HT1080 (cell line): ENCODE data around the gene CDKN1C. TPM values are rescaled to one million over a fixed set of nuclear protein-coding genes. Genes with fewer than 3 reads are reported as not detected.
"Not testable (repeated sequence)": the region's sequence is repeated elsewhere in the genome, so short reads cannot be mapped to it uniquely, and the experiment has no call there.

Experiments
- DNase-seq: peaks from one replicate; pipeline ENCODE4 v3.0.0-alpha.2; 2015; ENCODE audit warnings: low read depth
- total RNA-seq: library from RNA; depleted of rRNA; stranded (reverse); fragments of >200 nt; shearing (Covaris generic); gene quantifications from 2 replicates; pipeline ENCODE4 v1.2.3, GENCODE V29; 2014

Gene CDKN1C
- total RNA-seq, 1 experiment from 2014 or later, result 4.4 TPM

- no peak for DNase-seq
Measured at GRCh38 chr11:2909133-2909902, 23.7 kb upstream of the CDKN1C start.

- no peak for DNase-seq
Measured at GRCh38 chr11:2908130-2908529, 22.6 kb upstream of the CDKN1C start.

GRCh38 chr11:2905299-2905698 lies 19.7 kb upstream of the CDKN1C start:
- not testable (repeated sequence) for DNase-seq

- no peak for DNase-seq
Measured at GRCh38 chr11:2904153-2905052, 18.8 kb upstream of the CDKN1C start.

- no peak for DNase-seq
Measured at GRCh38 chr11:2903672-2904011, 18.1 kb upstream of the CDKN1C start.

- DNase-seq, result no peak
Measured at GRCh38 chr11:2902784-2903671, 17.5 kb upstream of the CDKN1C start.

- peak; percentile 87 for DNase-seq
Measured at GRCh38 chr11:2901854-2902783, 16.5 kb upstream of the CDKN1C start.

- no peak for DNase-seq
Measured at GRCh38 chr11:2901196-2901796, 15.7 kb upstream of the CDKN1C start.

GRCh38 chr11:2899080-2899783 lies 13.7 kb upstream of the CDKN1C start:
- DNase-seq, result peak; percentile 18

- DNase-seq, result peak; percentile 95
Measured at GRCh38 chr11:2898366-2899079, 12.9 kb upstream of the CDKN1C start.

- DNase-seq, result no peak
Measured at GRCh38 chr11:2897048-2897447, 11.5 kb upstream of the CDKN1C start.

GRCh38 chr11:2896047-2896446 lies 10.5 kb upstream of the CDKN1C start:
- DNase-seq, result no peak

- no peak for DNase-seq
Measured at GRCh38 chr11:2893935-2894334, 8.4 kb upstream of the CDKN1C start.

- DNase-seq, result no peak
Measured at GRCh38 chr11:2892967-2893528, 7.5 kb upstream of the CDKN1C start.

- peak; percentile 83 for DNase-seq
Measured at GRCh38 chr11:2892215-2892966, 6.8 kb upstream of the CDKN1C start.

- peak; percentile 19 for DNase-seq
Measured at GRCh38 chr11:2891326-2892214, 6.0 kb upstream of the CDKN1C start.
